ENCODE data around the gene PIM3. TPM values are rescaled to one million over a fixed set of nuclear protein-coding genes. Genes with fewer than 3 reads are reported as not detected.
A peak's percentile ranks its signal among the peaks of the same experiment; 100 is the strongest.

The PIM3 gene
- total RNA-seq, 2 experiments from 2014 or later: 224 to 230 TPM

- Mint-ChIP-seq H3K4me3 (peak within 1 kb of the TSS; percentile 51), H3K36me3 (ENCODE audit: low read depth) (no peaks in the 10 kb centered on the region)
- POLR2A ChIA-PET: no interaction called here
Observed at GRCh38 chr22:50012211-50013181, 51.9 kb downstream of the PIM3 start, which contains the start of gene IL17REL. IL17REL (minus strand) TSS chr22:50012765; CDS start chr22:50012646, 119 bp downstream.

More at GRCh38 chr22:50012211-50013181, 51.9 kb downstream of the PIM3 start, which contains the start of gene IL17REL:
- Histone ChIP-seq H3K27me3 (ENCODE audit: control insufficient read depth in 1 of 2, insufficient read depth in 2 of 2, low read length in 2 of 2) (peaks cover 16 to 26% of the 10 kb centered on the region in 2 experiments), H3K36me3 (ENCODE audit: insufficient read depth, low read length) (no peaks in the 10 kb centered on the region), H3K4me3 (ENCODE audit: low read length) (no peak within 1 kb of the TSS), H3K9me3 (ENCODE audit: control insufficient read depth in 1 of 2, insufficient read depth in 1 of 2, low read length in 2 of 2) (peaks cover 0 to 11% of the 10 kb centered on the region in 2 experiments), H3K4me1 (ENCODE audit: insufficient read depth, low read length) (peaks cover 64% of the 10 kb centered on the region), H3K27ac (ENCODE audit: low read depth in 1 of 2, low read length in 2 of 2) (no peak within 1 kb of the TSS)
- H3K9me3 Mint-ChIP-seq: no peaks in the 10 kb centered on the region
- peaks cover 12% of the 10 kb centered on the region for H3K4me1 Mint-ChIP-seq (ENCODE audit: low read depth)
- ATAC-seq (ENCODE audit: poor library complexity): no peak
- intact Hi-C loops (cut with DNase I, micrococcal nuclease): no loop called here
- no peak within 1 kb of the TSS for H3K27ac Mint-ChIP-seq
- no peak for TF ChIP-seq CTCF (IDR thresholded peaks at IDR 0.05)
- DNase-seq: no peak
- H3K27me3 Mint-ChIP-seq: peaks cover 26% of the 10 kb centered on the region
- CTCF ChIA-PET: interaction anchor here (1.1 kb wide), 1 partner anchor 18 kb away, joined by 3 read pairs; no protein-coding TSS in a partner anchor

Small RNA genes lying within 50 kb of the gene (microRNA-seq; reads per million reads assigned to microRNA genes)
- 0.61 reads per million for gene MIR6821 (ENCODE audit: borderline microRNAs expressed, borderline replicate concordance)

Other genes starting within 250 kb of the PIM3 start
- gene BRD1, start 132.9 kb upstream of the PIM3 start, total RNA-seq: 100 to 1,000 TPM; 129 to 130 TPM
- 10 to 100 TPM; 14.8 to 15.0 TPM for gene ZBED4, start 106.9 kb upstream of the PIM3 start, total RNA-seq
- 10 to 100 TPM; 13.5 to 14.6 TPM for gene ALG12, start 42.3 kb upstream of the PIM3 start, total RNA-seq
- gene CRELD2, start 42.1 kb upstream of the PIM3 start, total RNA-seq: 10 to 100 TPM; 21.2 to 23.3 TPM
- not detected for gene IL17REL, start 52.0 kb downstream of the PIM3 start, total RNA-seq
- not detected for gene TTLL8, start 97.5 kb downstream of the PIM3 start, total RNA-seq
- gene MLC1, start 124.7 kb downstream of the PIM3 start, total RNA-seq: under 1 TPM in 1 of 2 experiments, not detected in 1; 0.16 TPM
- not detected for gene MOV10L1, start 129.2 kb downstream of the PIM3 start, total RNA-seq
- gene PANX2, start 210.0 kb downstream of the PIM3 start, total RNA-seq: under 1 TPM; 0.11 to 0.16 TPM
- gene TRABD, start 225.1 kb downstream of the PIM3 start, total RNA-seq: 100 to 1,000 TPM; 184 to 193 TPM
- 10 to 100 TPM; 26.0 to 26.1 TPM for gene SELENOO, start 240.2 kb downstream of the PIM3 start, total RNA-seq